Central memory CD8-positive, alpha-beta T cell (primary cell): ENCODE results near the gene S100P.
A peak's percentile ranks its signal among the peaks of the same experiment; 100 is the strongest.

Experiments
- ATAC-seq: fragments of 150-1000 bp; cut with Tn5 transposase; replicated peaks from 2 replicates; pipeline ENCODE4 v1.10.0; 2022; ENCODE audit warnings: mild to moderate bottlenecking, moderate FRiP score, moderate number of reproducible peaks; ENCODE audit not compliant: poor library complexity, severe bottlenecking; ENCODE audit errors: extremely low read depth
- DNase-seq, 2 donors: peaks; one replicate each; pipeline ENCODE4 v3.0.0; 2021; ENCODE audit warnings: low spot score in 2 of 2
- H3K27ac Mint-ChIP-seq: one replicate; pipeline ENCODE4 v1.8.0; 2022; ENCODE audit warnings: low read depth, mild to moderate bottlenecking, moderate library complexity, mixed read lengths
- H3K27me3 Mint-ChIP-seq: one replicate; pipeline ENCODE4 v1.8.0; 2022; ENCODE audit warnings: mixed read lengths
- H3K36me3 Mint-ChIP-seq: one replicate; pipeline ENCODE4 v1.8.0; 2022; ENCODE audit warnings: mild to moderate bottlenecking, moderate library complexity, mixed read lengths; ENCODE audit not compliant: insufficient read depth
- H3K4me1 Mint-ChIP-seq: one replicate; pipeline ENCODE4 v1.8.0; 2022; ENCODE audit warnings: mixed read lengths
- H3K4me3 Mint-ChIP-seq: one replicate; pipeline ENCODE4 v1.8.0; 2022; ENCODE audit warnings: mild to moderate bottlenecking, moderate library complexity, mixed read lengths
- H3K9me3 Mint-ChIP-seq: one replicate; pipeline ENCODE4 v1.8.0; 2022; ENCODE audit warnings: mixed read lengths

The S100P gene

GRCh38 chr4:6710282-6710681, 16.6 kb downstream of the S100P start:
- no peak for ATAC-seq
- H3K27ac Mint-ChIP-seq = peak overlapping the region; percentile 100
- H3K36me3 Mint-ChIP-seq = peaks cover 39% of the 10 kb centered on the region
- no peaks in the 10 kb centered on the region for H3K27me3 Mint-ChIP-seq
- no peaks in the 10 kb centered on the region for H3K9me3 Mint-ChIP-seq
- peak overlapping the region; percentile 96 for H3K4me3 Mint-ChIP-seq
- H3K4me1 Mint-ChIP-seq = peaks cover 62% of the 10 kb centered on the region
- DNase-seq = no peak

GRCh38 chr4:6710996-6711395, 17.3 kb downstream of the S100P start:
- no peaks in the 10 kb centered on the region for H3K9me3 Mint-ChIP-seq
- DNase-seq (no peak), ATAC-seq (no peak)
- H3K4me3 Mint-ChIP-seq = no peak overlapping the region
- no peaks in the 10 kb centered on the region for H3K27me3 Mint-ChIP-seq
- peaks cover 39% of the 10 kb centered on the region for H3K36me3 Mint-ChIP-seq
- H3K4me1 Mint-ChIP-seq = peaks cover 63% of the 10 kb centered on the region
- H3K27ac Mint-ChIP-seq = peak overlapping the region; percentile 100

- no peaks in the 10 kb centered on the region for H3K27me3 Mint-ChIP-seq
- no peaks in the 10 kb centered on the region for H3K9me3 Mint-ChIP-seq
- peaks cover 37% of the 10 kb centered on the region for H3K4me1 Mint-ChIP-seq
- DNase-seq (no peak), ATAC-seq (no peak)
- no peak overlapping the region for H3K4me3 Mint-ChIP-seq
- peaks cover 20% of the 10 kb centered on the region for H3K36me3 Mint-ChIP-seq
- H3K27ac Mint-ChIP-seq = no peak overlapping the region
These were observed 21.3 kb downstream of the S100P start for GRCh38 chr4:6714954-6715353.

GRCh38 chr4:6715704-6716017, 22.0 kb downstream of the S100P start:
- Mint-ChIP-seq H3K4me1 (peaks cover 37% of the 10 kb centered on the region), H3K4me3 (peak overlapping the region; percentile 93), H3K36me3 (peaks cover 20% of the 10 kb centered on the region), H3K9me3 (no peaks in the 10 kb centered on the region), H3K27me3 (no peaks in the 10 kb centered on the region), H3K27ac (peak overlapping the region; percentile 96)
- ATAC-seq = no peak
- DNase-seq = no peak

- peaks cover 31% of the 10 kb centered on the region for H3K4me1 Mint-ChIP-seq
- H3K27me3 Mint-ChIP-seq = no peaks in the 10 kb centered on the region
- DNase-seq (peak; percentile 79 to 85), ATAC-seq (peak; percentile 84)
- peak within 1 kb of the TSS; percentile 96 for H3K27ac Mint-ChIP-seq
- H3K36me3 Mint-ChIP-seq = peaks cover 20% of the 10 kb centered on the region
- H3K9me3 Mint-ChIP-seq = no peaks in the 10 kb centered on the region
- peak within 1 kb of the TSS; percentile 93 for H3K4me3 Mint-ChIP-seq
These were observed 22.6 kb downstream of the S100P start, which contains the start of gene BLOC1S4 for GRCh38 chr4:6716018-6716911. TSS of gene BLOC1S4 (plus strand) at chr4:6716174. CDS start at chr4:6716210, 36 bp downstream.

- ATAC-seq = no peak
- peaks cover 20% of the 10 kb centered on the region for H3K36me3 Mint-ChIP-seq
- peak overlapping the region; percentile 93 for H3K4me3 Mint-ChIP-seq
- H3K4me1 Mint-ChIP-seq = peaks cover 27% of the 10 kb centered on the region
- no peak for DNase-seq
- no peaks in the 10 kb centered on the region for H3K27me3 Mint-ChIP-seq
- peak overlapping the region; percentile 96 for H3K27ac Mint-ChIP-seq
- no peaks in the 10 kb centered on the region for H3K9me3 Mint-ChIP-seq
These were observed 23.4 kb downstream of the S100P start for GRCh38 chr4:6716958-6717655.

GRCh38 chr4:6718932-6719610, 25.4 kb downstream of the S100P start:
- Mint-ChIP-seq H3K27ac (no peak overlapping the region), H3K27me3 (no peaks in the 10 kb centered on the region), H3K4me3 (peak overlapping the region; percentile 3), H3K4me1 (peaks cover 27% of the 10 kb centered on the region), H3K36me3 (peaks cover 19% of the 10 kb centered on the region), H3K9me3 (no peaks in the 10 kb centered on the region)
- no peak for ATAC-seq
- no peak for DNase-seq

GRCh38 chr4:6719611-6720179, 26.0 kb downstream of the S100P start:
- Mint-ChIP-seq H3K27ac (peak overlapping the region; percentile 72), H3K4me1 (peaks cover 27% of the 10 kb centered on the region), H3K9me3 (no peaks in the 10 kb centered on the region), H3K4me3 (peak overlapping the region; percentile 47), H3K27me3 (no peaks in the 10 kb centered on the region), H3K36me3 (peaks cover 19% of the 10 kb centered on the region)
- ATAC-seq = no peak
- no peak for DNase-seq

GRCh38 chr4:6720202-6720699, 26.6 kb downstream of the S100P start:
- no peak for ATAC-seq
- Mint-ChIP-seq H3K9me3 (no peaks in the 10 kb centered on the region), H3K27me3 (no peaks in the 10 kb centered on the region), H3K27ac (peak overlapping the region; percentile 72), H3K36me3 (peaks cover 19% of the 10 kb centered on the region), H3K4me1 (peaks cover 27% of the 10 kb centered on the region), H3K4me3 (peak overlapping the region; percentile 47)
- DNase-seq = peak; percentile 57 to 81

- Mint-ChIP-seq H3K27me3 (no peaks in the 10 kb centered on the region), H3K4me1 (peaks cover 18% of the 10 kb centered on the region), H3K27ac (no peak overlapping the region), H3K4me3 (no peak overlapping the region), H3K9me3 (no peaks in the 10 kb centered on the region), H3K36me3 (peaks cover 13% of the 10 kb centered on the region)
- DNase-seq = no peak
- ATAC-seq = no peak
These were observed 27.4 kb downstream of the S100P start for GRCh38 chr4:6721121-6721520.

GRCh38 chr4:6722891-6723290, 29.2 kb downstream of the S100P start:
- ATAC-seq = no peak
- H3K4me3 Mint-ChIP-seq = no peak overlapping the region
- no peaks in the 10 kb centered on the region for H3K27me3 Mint-ChIP-seq
- H3K27ac Mint-ChIP-seq = no peak overlapping the region
- DNase-seq = no peak
- H3K9me3 Mint-ChIP-seq = no peaks in the 10 kb centered on the region
- H3K36me3 Mint-ChIP-seq = peaks cover 8% of the 10 kb centered on the region
- H3K4me1 Mint-ChIP-seq = peaks cover 18% of the 10 kb centered on the region

- H3K36me3 Mint-ChIP-seq = peaks cover 5% of the 10 kb centered on the region
- no peaks in the 10 kb centered on the region for H3K27me3 Mint-ChIP-seq
- no peak overlapping the region for H3K27ac Mint-ChIP-seq
- DNase-seq (no peak), ATAC-seq (no peak)
- no peak overlapping the region for H3K4me3 Mint-ChIP-seq
- H3K9me3 Mint-ChIP-seq = no peaks in the 10 kb centered on the region
- H3K4me1 Mint-ChIP-seq = peaks cover 11% of the 10 kb centered on the region
These were observed 30.2 kb downstream of the S100P start for GRCh38 chr4:6723851-6724250.
